ENCODE data around the gene AUTS2. TPM values are rescaled to one million over a fixed set of nuclear protein-coding genes. Genes with fewer than 3 reads are reported as not detected.

AUTS2 gene
- total and polyA plus RNA-seq, 2 of the 8 experiments (the other 6 are each of a cell fraction or from before 2014, with no cell fraction given), result 25.9 to 101 TPM

- CTCF ChIA-PET (ENCODE audit: partially characterized antibody), result interaction anchor here (0.5 to 1.9 kb wide), 4 partner anchors 9 to 1836 kb away, joined by 3 to 5 read pairs (median 4); no protein-coding TSS in a partner anchor
- Histone ChIP-seq H2AK5ac (ENCODE audit: low read depth, low read length) (no peak overlapping the region), H3K14ac (ENCODE audit: insufficient read length) (no peak overlapping the region), H3K18ac (ENCODE audit: extremely low read depth, low read length) (no peak overlapping the region), H3K4me3 (ENCODE audit: extremely low read depth in 1 of 4, insufficient read depth in 2 of 4, low read depth in 3 of 4, low read length in 4 of 4) (no peak overlapping the region), H4K91ac (replicated peaks; ENCODE audit: insufficient read length, low read length) (no peak overlapping the region), H3K36me3 (ENCODE audit: control insufficient read depth in 2 of 4, insufficient read depth in 4 of 4, low read length in 3 of 4) (no peaks in the 10 kb centered on the region), H2BK20ac (ENCODE audit: low read length) (no peak overlapping the region), H3K23ac (ENCODE audit: insufficient read length) (no peak overlapping the region), H3K79me2 (ENCODE audit: control insufficient read depth in 1 of 2, insufficient read depth in 2 of 2, low read length in 2 of 2) (no peaks in the 10 kb centered on the region), H3K9ac (replicated peaks in 1 of 4; ENCODE audit: extremely low read depth in 1 of 4, low read depth in 3 of 4, low read length in 3 of 4) (no peak overlapping the region), H2BK12ac (ENCODE audit: low read depth, low read length) (no peak overlapping the region), H3K9me3 (ENCODE audit: insufficient read depth in 2 of 2, low read depth in 1 of 2, low read length in 1 of 2) (no peaks in the 10 kb centered on the region), H2BK5ac (ENCODE audit: low read depth, low read length) (no peak overlapping the region), H3K56ac (replicated peaks; ENCODE audit: insufficient read length, low read depth, low read length) (no peak overlapping the region), H3K27me3 (replicated peaks in 1 of 4; ENCODE audit: control insufficient read depth in 3 of 4, extremely low read depth in 1 of 4, insufficient read depth in 3 of 4, low read length in 3 of 4) (no peaks in the 10 kb centered on the region), H3K4me2 (ENCODE audit: insufficient read depth in 1 of 2, low read depth in 2 of 2, low read length in 2 of 2) (peak overlapping the region in 1 of 2 experiments; percentile 43; a peak in 1 of 4 replicates), H4K5ac (ENCODE audit: insufficient read length, low read depth, low read length) (no peak overlapping the region), H3K23me2 (ENCODE audit: low read depth, low read length) (no peaks in the 10 kb centered on the region), H4K20me1 (replicated peaks in 1 of 2; ENCODE audit: control insufficient read depth in 1 of 2, insufficient read depth in 2 of 2, low read length in 2 of 2) (no peaks in the 10 kb centered on the region), H2AFZ (ENCODE audit: low read length) (no peak overlapping the region), H4K8ac (ENCODE audit: extremely low read depth, insufficient read depth, low read length) (no peak overlapping the region), H3K27ac (ENCODE audit: low read depth, low read length) (no peak overlapping the region), H2BK120ac (replicated peaks; ENCODE audit: low read depth, low read length) (no peak overlapping the region), H3K79me1 (ENCODE audit: low read depth, low read length) (no peaks in the 10 kb centered on the region), H3K4ac (replicated peaks; ENCODE audit: insufficient read length, low read depth, low read length) (no peak overlapping the region), H2BK15ac (ENCODE audit: low read length) (no peak overlapping the region), H3K4me1 (replicated peaks in 1 of 4; ENCODE audit: control insufficient read depth in 3 of 4, insufficient read depth in 4 of 4, low read length in 3 of 4) (peaks cover 2 to 9% (median 6%) of the 10 kb centered on the region in 4 experiments; a peak in 6 of 7 replicates)
- no peak for TF ChIP-seq TCF12 (IDR thresholded peaks at IDR 0.05; ENCODE audit: low read depth, low read length)
- no peak for TF ChIP-seq JUND (IDR thresholded peaks at IDR 0.05; ENCODE audit: low read length)
- no peak for TF ChIP-seq E2F6 (IDR thresholded peaks at IDR 0.05)
- no peak for TF ChIP-seq NANOG (IDR thresholded peaks at IDR 0.05; ENCODE audit: insufficient read depth, low read depth, low read length, poor library complexity, severe bottlenecking)
- TF ChIP-seq KDM1A (IDR thresholded peaks at IDR 0.05; ENCODE audit: borderline replicate concordance, low read length), result no peak
- no peak for TF ChIP-seq CTBP2 (IDR thresholded peaks at IDR 0.05; ENCODE audit: borderline replicate concordance, insufficient read depth, insufficient read length, low read length)
- no peak for TF ChIP-seq SP1 (IDR thresholded peaks at IDR 0.05; ENCODE audit: low read depth, low read length)
- TF ChIP-seq SP4 (IDR thresholded peaks at IDR 0.05; ENCODE audit: low read length), result no peak
- TF ChIP-seq RNF2 (IDR thresholded peaks at IDR 0.05; ENCODE audit: borderline replicate concordance, low read depth, low read length, missing control alignments, poor library complexity, severe bottlenecking), result no peak
- no peak for TF ChIP-seq HDAC6 (IDR thresholded peaks at IDR 0.05; ENCODE audit: low read depth, low read length)
- TF ChIP-seq BRCA1 (IDR thresholded peaks at IDR 0.05; ENCODE audit: low read depth, low read length), result no peak
- FAIRE-seq, result no peak
- 77% methylated on average over 10 of the region's 10 CpGs; no CpG with 5 or more reads in 1 of the 2 experiments for WGBS, 2 experiments (ENCODE audit: extremely low coverage in 1 of 2, insufficient coverage in 1 of 2, insufficient read length in 1 of 2, insufficient replicate concordance in 2 of 2, low coverage in 1 of 2, low lambda C conversion rate in 2 of 2, missing lambda C conversion rate in 1 of 2)
- POLR2A ChIA-PET (ENCODE audit: partially characterized antibody), result no interaction called here
- DNase-seq (ENCODE audit: low read depth in 1 of 2, low spot score in 2 of 2), result peak in 1 of 2 experiments; percentile 47
Measured at GRCh38 chr7:70313687-70314086, 715.4 kb downstream of the AUTS2 start.
